ENCODE data around the gene GRM3.

GRM3 gene

GRCh38 chr7:86908948-86909347, 265.2 kb downstream of the GRM3 start:
- DNase-seq, result no peak

- DNase-seq, result no peak
These were observed 267.9 kb downstream of the GRM3 start for GRCh38 chr7:86911659-86912058.

- DNase-seq, result no peak
These were observed 270.0 kb downstream of the GRM3 start for GRCh38 chr7:86913709-86914108.
